Renal pelvis (tissue), 4 donors: ENCODE measurements around the gene LIF. TPM values are rescaled to one million over a fixed set of nuclear protein-coding genes. Genes with fewer than 3 reads are reported as not detected.
A peak's percentile ranks its signal among the peaks of the same experiment; 100 is the strongest.
"Not testable (repeated sequence)": the region's sequence is repeated elsewhere in the genome, so short reads cannot be mapped to it uniquely, and the experiment has no call there.

Experiments
- DNase-seq: peaks from one replicate; pipeline ENCODE4 v3.0.0-alpha.2; 2013
- polyA plus RNA-seq, 3 donors: library from polyadenylated mRNA; unstranded; fragments of 120-200 nt; gene quantifications; one replicate each; pipeline ENCODE4 v1.2.1, GENCODE V29; 2013; ENCODE audit not compliant: insufficient read length in 3 of 3

Gene LIF
- polyA plus RNA-seq, 3 donors: 2.2 to 3.4 (median 3.0) TPM

DNA sequence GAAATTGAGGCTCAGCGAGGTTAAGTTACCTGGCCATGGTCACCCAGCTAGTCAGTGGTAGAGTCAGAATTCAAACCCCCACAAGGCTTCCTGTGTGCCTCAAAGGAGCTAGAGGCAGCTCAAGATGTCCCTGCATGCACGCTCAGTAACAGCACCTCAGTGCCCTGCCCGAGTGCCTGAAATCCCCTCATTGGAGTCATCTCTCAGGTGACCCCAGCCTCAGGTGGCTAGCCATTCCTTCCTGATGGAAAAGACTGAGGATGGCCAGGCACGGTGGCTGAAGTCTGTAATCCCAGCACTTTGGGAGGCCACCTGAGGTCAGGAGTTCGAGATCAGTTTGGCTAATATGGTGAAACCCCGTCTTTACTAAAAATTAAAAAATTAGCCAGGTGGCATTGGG is 36.9 kb downstream of the LIF start:
- no peak for DNase-seq

DNA sequence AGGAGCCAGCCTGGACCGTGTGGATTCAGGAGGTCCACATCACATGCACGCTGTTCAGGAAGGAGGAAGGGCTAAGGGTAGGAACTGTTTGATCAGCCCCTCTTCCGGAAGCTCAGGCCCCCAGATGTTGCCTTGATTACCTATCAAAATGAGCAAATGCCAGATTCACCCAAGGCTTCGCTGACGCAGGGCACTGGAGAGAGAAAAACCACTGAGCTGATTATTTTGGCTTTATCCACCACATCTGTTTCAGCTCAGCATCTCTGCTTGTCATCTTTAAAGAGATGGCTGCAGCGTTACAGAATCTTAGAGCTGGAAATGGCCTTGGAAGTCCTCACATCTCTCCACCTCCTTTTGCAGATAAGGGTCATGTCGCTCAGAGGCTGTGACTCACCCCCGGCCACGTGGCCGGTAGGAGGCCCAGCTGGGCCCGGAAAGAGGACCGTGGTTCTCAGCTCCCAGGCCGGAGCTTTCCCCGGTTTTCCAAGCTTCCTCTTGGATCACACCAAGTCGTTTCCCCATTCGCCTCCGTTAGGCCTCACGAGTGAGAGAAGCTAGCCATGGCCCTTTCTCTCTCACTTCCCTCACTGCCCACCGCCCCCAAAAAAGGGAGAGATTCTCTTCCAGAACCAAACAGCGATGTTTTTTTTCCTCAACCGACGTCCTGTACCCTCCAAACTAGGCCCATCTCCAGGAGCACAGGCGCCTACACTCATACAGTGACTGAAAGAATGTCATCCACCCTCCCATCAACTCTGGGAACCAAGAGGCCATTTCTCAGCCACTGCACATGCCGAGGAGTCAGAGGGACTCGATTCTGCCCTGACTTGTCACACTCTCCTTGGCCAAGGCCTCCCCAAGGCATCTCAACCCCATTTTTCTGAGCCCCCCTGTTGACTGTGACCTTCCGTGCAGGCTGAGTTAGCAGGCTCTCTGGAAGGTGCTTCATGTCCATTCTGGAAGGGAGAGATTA is 37.6 kb downstream of the LIF start:
- DNase-seq: peak; percentile 51

DNA sequence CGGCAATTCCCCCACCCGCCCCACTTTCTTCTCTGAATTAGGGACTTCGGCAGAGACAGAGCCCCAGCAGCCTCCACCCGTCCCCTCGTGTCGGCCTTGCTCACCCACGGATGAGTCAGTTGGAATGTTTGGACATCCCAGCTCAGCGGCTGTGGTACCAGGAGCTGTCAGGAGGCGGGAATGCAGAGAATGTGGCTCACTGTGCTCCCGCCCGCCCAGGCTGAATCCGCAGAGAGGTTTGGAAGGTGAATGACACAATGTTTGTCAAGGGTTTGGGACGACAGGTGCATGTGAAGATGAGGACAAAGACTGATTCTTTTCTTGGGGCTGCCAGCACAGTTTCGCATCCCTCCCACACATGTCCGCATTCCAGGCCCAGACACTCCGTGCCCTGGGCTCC is 39.6 kb downstream of the LIF start:
- DNase-seq: no peak

DNA sequence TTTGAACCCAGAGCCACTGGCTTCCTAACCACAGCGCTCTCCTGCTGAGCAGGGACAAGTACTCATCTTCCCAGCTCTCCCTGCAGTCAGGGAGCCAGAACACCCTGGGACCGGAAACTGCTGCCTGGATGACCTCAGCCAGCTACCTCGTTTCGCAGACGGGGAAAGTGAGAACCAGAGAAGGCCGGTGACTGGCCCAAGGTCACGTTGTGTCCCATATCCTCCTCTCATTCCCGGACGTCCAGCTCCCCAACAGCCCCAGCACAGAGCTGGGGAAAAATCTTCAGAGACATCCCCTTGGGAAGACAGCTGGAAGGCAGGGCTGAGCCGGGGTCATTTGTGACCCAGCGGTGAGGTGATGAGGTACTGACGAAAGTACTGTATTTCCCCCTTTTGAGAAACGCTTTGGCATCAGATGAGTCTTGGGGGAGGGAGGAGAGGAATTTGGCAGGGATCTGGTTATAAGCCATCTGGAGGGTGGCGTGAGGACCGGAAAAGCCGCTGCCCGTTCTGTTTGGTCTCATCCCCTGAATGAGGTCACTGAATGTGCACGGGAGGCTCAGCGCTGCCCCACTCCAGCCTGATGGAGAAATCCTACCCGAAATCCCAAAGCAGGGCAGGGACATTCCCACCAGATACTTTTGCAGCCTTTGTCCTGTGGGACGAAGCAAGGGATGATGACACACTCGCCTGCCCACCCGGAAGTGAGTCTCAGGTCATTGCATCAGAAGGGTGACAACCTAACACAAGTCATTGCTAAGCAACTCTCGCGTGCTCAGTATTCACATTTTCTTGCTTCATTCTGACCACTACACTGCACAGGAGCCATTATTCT is 41.1 kb downstream of the LIF start:
- DNase-seq: no peak

DNA sequence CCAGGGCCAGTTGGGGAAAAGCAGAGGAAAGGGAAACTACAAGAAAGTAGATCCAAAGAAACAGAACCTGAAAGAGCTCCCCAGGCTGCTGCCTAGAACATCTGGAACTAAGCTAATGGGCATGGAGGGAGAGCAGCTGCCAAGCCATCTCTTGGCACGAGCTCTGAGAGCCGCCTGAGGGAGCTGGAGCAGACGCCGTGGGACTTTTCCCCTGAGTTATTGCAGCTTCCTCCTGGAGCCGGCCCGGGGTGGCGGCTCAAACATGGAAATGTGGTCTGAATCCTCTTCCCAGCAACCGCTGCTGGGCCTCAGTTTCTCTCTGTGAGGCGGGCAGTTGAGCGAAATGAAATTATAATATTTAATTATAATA is 41.8 kb downstream of the LIF start:
- no peak for DNase-seq

DNA sequence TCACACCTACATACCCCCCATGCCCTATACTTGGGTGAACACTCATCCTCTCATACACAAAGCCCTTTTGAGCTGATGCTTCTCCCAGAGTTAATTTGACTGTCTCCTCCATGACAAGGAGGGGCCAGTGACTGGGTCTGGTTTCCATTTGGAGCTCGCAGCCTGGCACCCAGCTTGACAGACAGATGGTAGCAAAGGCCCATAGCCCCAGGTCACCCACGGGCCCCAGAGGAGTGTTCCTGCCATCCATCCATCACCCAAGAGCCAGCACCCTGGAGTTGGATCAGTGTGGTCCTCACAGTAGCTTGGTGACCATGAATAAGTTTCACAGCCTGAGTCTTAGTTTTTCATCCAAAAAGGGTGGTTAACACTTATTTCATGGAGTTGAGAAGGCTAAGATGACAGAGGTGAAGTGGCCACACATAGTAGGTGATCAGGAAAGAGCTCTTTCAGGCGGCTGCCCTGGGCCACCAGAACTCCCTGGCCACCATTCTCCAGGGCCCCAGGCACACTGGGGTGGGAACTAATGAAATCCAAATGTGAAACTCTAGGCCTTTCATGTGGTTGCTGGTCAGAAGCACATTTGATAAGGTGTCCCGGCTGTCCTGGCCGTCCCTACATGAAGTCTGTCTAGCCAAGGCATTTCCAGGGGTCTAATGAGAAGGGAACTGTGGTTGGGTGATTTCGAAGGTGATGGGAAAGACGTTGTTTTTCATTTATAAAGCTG is 42.4 kb downstream of the LIF start:
- no peak for DNase-seq

DNA sequence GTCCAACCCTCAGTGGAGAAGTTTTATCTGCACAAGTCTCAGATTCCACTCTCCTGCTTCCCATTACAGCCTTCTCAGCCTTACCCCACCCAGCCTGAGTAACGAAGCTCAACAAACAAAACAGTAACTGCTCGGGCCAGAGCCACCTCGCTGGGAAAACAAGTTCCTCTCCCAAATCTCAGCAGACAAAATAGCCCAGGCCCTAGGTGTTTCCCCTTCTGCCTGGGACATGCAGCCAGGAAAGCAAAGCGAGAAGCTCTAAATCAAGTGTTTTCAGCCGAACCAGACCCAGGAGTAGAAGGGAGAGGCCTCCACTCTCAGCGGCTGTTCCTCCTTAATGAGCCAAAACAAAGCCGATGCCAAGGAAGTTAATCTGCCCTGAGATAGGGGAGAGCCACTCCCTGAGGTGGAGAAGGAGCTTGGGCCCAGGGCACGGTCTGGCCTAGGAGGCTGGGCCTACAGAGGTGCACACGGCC is 44.0 kb downstream of the LIF start:
- peak; percentile 76 for DNase-seq

DNA sequence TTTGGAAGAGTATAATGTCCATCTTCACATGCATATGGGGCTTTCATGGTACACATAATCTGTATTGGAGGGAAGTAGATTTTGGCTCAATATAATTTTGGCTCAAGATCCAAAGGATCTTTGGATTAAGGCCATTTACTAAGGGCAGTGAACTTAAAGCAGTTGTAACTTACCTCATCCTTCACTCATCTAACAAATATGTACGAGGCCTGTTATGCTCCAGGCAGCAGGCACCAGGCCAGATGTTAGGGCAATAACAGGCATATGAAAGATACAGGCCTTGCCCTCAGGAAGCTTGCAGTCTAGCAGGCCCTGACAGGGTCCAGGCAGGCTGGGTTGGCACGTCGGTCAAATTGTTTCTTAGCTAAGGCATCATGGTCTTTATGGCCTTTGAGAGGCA is 44.6 kb downstream of the LIF start:
- no peak for DNase-seq

DNA sequence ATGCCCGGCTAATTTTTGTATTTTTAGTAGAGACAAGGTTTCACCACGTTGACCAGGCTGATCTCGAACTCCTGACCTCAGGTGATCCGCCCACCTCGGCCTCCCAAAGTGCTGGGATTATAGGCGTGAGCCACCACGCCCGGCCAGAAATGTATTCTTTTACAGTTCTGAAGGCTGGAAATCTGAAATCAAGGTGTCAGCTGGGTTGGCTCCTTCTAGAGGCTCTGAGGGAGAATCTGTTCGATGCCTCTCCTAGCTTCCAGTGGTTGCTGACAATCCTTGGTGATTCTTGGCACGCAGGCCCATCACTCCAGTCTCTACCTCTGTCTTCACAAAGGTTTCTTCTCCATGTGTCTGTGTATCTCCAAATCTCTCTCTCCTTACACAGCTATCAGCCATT is 45.7 kb downstream of the LIF start:
- not testable (repeated sequence) for DNase-seq

DNA sequence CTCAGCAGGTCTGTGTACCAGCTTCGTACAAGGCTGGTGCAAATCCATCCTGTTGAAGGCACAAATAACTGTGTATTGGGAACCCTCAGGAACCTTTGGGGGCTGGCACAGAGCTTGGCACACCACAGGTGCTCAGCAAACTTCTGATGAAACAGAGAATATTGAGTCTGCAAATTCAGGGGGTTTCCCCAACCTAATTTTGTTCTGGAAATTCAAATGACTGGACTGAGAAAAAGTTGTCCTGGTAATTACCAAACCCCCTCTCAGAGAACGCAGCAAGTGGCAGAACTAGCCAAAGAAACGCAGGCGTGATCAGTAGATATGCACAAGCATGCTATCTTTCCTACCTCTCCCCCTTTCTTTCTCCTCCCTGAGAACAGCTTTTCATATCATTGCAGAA is 47.6 kb downstream of the LIF start:
- DNase-seq: no peak

DNA sequence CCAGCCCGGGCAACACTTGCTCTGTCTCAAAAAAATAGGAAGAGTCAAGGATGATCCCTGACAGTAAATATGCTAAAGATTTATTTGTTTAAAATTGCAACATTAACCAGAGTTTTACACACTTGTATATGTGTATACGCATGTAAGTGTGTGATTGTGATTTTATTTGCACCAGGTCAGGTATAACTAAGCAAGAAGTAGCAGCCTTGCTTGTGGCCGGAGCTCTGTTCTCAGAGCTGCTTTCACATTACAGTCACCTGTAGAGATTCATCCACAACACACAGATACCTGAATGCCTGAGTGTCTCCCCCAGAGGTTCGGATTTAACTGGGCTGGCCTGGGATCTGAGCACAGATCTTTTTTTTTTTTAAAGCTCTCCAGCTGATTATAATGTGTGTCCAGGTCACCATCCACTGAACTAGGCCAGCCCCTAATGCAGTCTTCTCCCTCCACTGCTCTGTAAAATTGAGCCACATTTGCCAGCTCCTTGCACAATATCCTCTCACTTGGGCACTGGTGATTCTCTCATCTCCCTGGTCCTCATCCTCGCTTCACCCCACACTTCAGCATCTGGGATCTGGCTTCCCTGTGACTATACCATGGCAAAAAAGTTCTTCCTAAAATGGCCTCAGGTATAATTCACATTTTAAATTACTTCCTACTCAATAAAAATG is 48.3 kb downstream of the LIF start:
- DNase-seq: no peak

DNA sequence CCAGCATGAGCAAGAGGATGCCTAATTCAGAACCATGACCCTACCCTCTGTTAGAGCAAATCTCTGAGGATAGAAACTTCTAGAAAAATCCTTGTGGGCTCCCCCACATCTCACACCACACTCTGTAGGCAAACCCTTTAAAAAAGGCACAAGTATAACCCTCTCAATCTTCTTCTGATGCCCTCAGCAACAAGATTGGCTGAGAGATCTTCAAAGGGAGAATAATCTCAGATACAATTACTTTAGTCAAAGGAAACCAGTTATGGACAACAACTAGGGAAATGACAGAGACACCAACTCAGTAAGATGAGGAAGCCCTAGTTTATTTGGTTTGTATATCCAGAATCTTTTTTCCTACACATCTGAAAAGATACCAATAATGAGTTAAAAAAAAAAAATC is 49.2 kb downstream of the LIF start:
- no peak for DNase-seq

DNA sequence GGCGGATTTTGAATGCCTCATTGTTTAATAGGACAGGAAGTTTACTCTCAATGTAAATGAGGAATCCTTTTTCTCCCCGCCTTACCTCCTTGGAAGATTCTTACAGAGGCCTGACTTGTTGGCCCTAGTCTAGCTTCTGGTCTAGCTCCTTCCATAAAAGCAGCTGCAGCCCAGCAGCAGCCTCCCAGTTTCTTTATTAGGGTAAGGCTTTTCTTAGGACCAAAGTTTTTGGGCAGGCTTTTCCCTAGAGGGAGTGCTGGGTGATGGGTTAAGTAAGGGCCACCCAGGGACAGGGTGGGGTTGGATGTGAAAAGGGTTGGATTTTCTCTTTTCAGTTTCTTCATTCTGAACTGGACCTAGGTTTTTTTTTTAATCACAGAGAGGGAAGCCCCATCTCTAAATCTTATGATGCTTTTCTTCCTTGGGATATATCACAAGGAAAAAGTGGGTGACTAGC is 49.7 kb downstream of the LIF start:
- no peak for DNase-seq

DNA sequence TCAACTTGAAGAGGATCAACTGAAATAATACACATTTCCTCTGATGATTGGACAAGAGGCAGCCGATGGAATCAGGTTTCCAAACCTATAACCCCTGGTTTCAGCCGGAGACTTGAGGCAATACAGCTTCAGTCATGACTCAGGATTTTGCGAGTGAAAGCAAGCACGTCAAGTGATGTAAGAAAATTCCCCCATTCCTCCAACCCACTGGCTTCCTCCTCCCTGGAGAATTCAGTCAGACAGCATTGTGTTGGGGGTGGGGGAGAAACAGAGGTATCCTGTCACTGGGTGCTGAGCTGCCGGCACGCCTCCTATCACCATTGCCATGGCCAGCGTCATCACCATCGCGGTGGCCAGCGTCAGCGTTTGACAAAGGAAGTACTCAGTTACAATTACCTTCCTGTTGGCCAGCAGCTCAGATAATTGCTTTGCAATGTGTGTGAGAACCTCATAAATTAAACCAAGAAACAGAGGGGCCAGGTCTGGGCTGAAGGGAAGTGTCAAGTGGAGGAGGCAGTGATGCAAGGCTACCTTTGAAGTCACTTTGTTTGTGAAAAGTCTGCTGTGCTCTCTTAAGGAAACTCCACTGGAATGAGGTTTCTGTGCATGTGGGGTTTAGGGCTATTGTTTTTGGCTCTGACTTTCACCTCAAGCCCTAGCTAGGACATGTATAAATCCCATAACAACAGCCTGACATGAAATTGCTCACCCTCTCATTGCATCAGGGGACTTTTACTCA is 50.2 kb downstream of the LIF start:
- peak; percentile 92 for DNase-seq

DNA sequence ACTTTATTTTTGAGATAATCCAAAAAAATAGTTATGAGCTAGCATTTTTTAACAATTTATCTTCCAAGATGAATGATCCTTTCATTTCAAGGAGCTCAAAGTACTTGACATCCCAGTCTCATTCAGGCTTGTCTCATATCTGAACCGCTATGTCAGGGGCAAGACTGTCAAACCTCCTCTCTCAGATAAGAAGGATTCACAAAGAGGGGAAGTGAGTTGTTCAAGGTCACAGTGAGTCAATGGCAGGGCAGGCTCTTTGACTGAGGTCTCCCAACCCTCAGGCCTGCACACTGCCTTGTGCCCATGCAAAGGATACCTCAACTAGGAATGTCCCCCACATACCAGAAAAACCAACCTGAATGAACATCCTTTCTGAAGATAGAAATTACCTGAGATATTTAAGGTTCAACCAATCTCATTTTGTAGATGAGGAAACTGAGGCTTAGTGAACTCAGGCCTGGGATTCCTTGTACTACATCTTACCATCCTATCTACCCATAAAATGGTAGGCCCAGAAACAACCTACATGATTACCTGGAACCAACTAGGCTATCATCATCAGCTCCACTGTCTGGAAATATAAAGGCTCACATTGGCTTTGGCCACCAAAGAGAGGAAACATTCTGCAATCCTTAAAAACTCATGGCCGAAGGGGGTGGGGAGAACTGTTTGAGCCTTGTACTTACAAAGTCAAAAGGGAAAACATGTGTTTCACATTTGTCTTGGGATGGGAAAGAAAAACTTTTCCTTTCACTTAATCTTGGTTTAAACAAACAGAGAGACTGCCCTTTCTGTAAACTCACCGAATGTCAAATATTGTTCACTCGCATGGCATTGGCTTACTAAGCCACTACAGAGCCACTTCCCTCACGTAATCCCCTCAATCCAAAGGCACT is 51.1 kb downstream of the LIF start:
- no peak for DNase-seq

DNA sequence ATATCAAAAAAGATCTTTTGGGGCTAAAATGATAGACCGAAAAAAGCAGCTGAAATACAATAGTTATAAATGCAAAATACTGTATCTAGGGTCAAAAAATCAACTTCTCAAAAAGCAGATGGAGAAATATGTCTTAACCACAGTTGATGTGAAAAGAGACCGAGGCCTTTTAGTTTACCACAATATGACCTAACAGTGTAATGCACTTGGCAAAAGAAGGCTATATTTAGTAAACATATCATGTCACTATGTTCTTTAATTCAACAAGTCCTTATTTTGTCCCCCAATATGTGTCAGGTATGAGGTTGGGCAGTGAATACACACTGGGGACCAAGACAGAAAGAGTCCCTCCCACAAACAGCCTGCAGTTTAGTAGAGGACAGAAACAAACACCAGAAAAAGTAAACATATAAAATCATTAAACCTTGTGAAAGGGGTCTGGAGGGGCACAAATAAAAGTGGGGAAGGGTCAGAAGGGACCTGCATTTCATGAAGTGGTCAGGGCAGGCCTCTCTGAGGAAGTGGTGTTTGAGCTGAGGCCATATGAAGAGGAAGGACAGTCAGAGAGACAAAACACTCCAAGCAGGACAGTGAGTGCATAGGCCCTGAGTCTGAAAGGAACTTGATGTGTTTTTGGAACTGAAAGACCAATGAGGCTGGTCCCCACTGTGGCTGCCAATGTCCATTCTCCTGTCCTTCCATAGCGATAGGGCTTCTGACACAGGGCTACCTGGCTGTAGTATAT is 53.4 kb downstream of the LIF start:
- DNase-seq: no peak

DNA sequence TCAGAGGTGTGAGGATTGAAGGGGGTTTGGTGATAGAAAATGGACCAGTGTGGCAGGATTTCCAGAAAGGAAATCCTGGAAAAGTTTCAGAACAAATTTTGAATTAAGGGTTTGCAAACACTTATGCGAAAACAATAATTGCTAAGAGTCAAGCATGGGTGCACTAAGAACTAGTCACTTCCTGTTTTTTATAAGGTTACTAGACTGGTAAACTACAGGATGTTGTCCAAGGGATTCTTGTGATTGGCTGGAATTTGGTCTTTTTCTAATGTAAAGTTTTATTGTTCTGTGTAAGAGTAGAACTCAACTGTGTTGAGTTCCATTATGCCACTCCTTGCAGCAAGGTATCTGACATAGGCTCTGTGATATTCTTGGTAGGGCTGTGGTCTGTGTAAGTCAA is 54.1 kb downstream of the LIF start:
- DNase-seq: no peak

DNA sequence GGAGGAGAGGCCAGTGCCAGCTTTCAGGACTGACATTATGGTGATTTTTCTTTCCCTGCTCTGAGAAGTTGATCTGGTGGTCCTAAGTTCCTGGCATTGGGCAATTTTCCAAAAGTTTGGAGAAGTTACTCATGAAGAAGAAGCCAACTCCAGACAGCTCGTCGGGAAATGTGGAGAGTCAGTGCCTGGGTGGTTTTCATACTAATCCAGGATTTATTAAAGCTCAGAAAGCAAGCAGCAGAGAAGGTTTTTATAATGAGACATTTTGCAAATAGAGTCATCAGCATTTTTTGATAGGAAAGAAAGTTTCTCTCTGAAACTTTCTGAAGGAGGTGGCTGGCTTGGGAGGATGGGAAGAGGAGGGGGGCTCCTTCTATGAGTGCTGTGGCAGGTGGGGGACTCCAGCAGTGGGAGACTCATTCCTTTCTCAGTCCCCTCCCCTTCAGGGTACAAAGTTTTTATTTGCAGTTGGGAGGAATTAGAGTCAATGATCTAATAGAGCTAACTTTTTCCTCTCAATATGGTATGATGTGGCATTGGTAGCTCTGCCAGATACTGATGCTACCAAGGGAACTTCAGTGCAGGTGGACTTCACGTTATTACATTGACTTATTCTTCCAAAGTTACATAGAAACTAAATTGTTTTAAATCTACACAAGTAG is 55.4 kb downstream of the LIF start:
- no peak for DNase-seq
